ENCODE measurements around the gene RNF43. TPM values are rescaled to one million over a fixed set of nuclear protein-coding genes. Genes with fewer than 3 reads are reported as not detected.

The RNF43 gene
- polyA plus RNA-seq (2012; ENCODE audit: low read depth, missing spikeins): 1.9 TPM

DNA sequence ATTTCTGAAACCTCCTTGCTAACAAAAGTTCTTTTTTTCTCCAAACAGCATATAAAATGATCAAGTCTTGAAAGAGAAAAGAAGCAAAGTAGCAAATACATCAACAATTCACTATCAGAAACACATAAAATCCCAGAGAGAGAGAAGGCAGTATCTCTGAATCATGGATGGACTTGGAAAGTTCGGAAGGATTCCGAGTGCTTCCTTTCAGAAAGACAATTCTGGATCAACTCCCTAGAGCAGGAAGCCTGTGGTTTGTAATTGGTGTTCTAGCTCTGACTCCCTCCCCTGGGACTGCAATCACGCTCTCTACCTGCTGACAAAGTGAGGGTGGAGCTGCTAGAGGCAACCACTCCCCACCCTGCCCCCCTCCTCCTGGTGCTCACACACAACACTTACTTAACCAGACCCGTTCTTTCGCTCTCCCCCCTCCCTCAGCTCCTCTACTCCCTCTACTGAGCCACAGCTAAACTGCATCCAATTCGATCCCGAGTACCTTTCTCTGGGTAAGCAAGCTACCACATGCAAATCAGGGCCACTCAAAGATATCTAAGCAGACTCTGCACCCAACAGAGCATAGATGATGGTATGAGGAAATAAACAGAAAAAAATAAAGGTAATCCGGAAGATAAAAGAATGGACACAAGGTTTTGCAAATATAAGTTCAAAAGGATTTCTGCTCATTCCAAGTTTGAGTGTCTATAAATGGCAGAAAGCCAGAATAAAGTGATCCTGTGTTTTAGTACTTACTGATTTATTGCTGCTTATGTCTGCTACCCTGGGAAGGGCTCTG, at the start of gene RNF43:
RNF43 (minus strand) TSS at position 235 of the 793 bp plus-strand sequence. CDS start 1,957 bp downstream, outside the sequence.
- no peak for TF ChIP-seq TAF1 (IDR thresholded peaks at IDR 0.05; ENCODE audit: low read depth, low read length)
- TF ChIP-seq SPI1 (IDR thresholded peaks at IDR 0.05; ENCODE audit: low read depth, low read length): no peak
- peak; percentile 90 for TF ChIP-seq POU2F2 (IDR thresholded peaks at IDR 0.05; ENCODE audit: low read depth, low read length)
- peak; percentile 100 for FAIRE-seq
- DNase-seq (ENCODE audit: insufficient read length, low spot score): peak; percentile 76

DNA sequence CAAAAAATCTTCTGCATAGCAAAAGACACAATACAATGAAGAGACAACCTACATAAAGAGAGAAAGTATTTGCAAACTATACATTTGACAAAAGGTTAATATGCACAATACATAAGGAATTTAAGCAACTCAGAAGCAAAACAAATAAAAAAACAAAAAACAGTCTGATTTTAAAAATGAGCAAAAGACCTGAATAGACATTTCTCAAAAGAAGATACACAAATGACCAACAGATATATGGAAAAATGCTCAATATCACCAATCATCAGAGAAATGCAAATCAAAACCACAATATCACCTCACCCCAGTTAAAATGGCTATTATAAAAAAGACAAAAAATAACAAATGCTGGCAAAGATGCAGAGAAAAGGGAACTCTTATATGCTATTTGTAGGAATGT, 38.2 kb upstream of the RNF43 start:
- TF ChIP-seq POLR2A (IDR thresholded peaks at IDR 0.05; ENCODE audit: low read depth, low read length): no peak
- TF ChIP-seq TAF1 (IDR thresholded peaks at IDR 0.05; ENCODE audit: low read depth, low read length): no peak
- no peak for TF ChIP-seq POU2F2 (IDR thresholded peaks at IDR 0.05; ENCODE audit: low read depth, low read length)
- no peak for TF ChIP-seq PAX5 (IDR thresholded peaks at IDR 0.05; ENCODE audit: insufficient read depth, low read length, severe bottlenecking)
- no peak for TF ChIP-seq POLR2AphosphoS5 (IDR thresholded peaks at IDR 0.05; ENCODE audit: low read depth, low read length)
- TF ChIP-seq SPI1 (IDR thresholded peaks at IDR 0.05; ENCODE audit: low read depth, low read length): no peak
- FAIRE-seq: no peak
- DNase-seq (ENCODE audit: insufficient read length, low spot score): no peak

DNA sequence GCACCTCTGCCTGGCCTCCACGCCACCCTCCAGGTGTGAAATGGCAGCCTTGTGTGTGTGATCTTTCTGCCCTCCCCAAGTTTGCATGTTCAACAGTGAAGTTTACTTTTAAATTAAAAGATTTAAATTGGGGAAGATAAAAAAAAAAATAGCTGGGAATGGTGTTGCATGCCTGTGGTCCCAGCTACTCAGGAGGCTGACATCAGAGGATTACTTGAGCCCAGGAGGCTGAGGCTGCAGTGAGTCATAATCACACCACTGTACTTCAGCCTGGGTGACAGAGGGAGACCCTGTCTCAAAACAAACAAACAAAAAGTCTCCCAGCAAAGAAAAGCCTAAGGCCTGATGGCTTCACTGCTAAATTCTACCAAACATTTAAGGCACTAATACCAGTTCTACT, 35.4 kb upstream of the RNF43 start:
- FAIRE-seq (no peak), DNase-seq (ENCODE audit: insufficient read length, low spot score) (no peak)
- TF ChIP-seq TAF1 (IDR thresholded peaks at IDR 0.05; ENCODE audit: low read depth, low read length): no peak
- no peak for TF ChIP-seq POLR2AphosphoS5 (IDR thresholded peaks at IDR 0.05; ENCODE audit: low read depth, low read length)
- TF ChIP-seq PAX5 (IDR thresholded peaks at IDR 0.05; ENCODE audit: insufficient read depth, low read length, severe bottlenecking): no peak
- no peak for TF ChIP-seq SPI1 (IDR thresholded peaks at IDR 0.05; ENCODE audit: low read depth, low read length)
- TF ChIP-seq POU2F2 (IDR thresholded peaks at IDR 0.05; ENCODE audit: low read depth, low read length): no peak
- no peak for TF ChIP-seq POLR2A (IDR thresholded peaks at IDR 0.05; ENCODE audit: low read depth, low read length)

- TF ChIP-seq POLR2AphosphoS5 (IDR thresholded peaks at IDR 0.05; ENCODE audit: low read depth, low read length) (no peak), PAX5 (IDR thresholded peaks at IDR 0.05; ENCODE audit: insufficient read depth, low read length, severe bottlenecking) (no peak), TAF1 (IDR thresholded peaks at IDR 0.05; ENCODE audit: low read depth, low read length) (no peak), POU2F2 (IDR thresholded peaks at IDR 0.05; ENCODE audit: low read depth, low read length) (no peak), POLR2A (IDR thresholded peaks at IDR 0.05; ENCODE audit: low read depth, low read length) (no peak), SPI1 (IDR thresholded peaks at IDR 0.05; ENCODE audit: low read depth, low read length) (no peak)
- FAIRE-seq (peak; percentile 79), DNase-seq (ENCODE audit: insufficient read length, low spot score) (peak; percentile 35)
Observed at GRCh38 chr17:58447039-58447975, 30.0 kb upstream of the RNF43 start.

- TF ChIP-seq SPI1 (IDR thresholded peaks at IDR 0.05; ENCODE audit: low read depth, low read length): no peak
- no peak for TF ChIP-seq PAX5 (IDR thresholded peaks at IDR 0.05; ENCODE audit: insufficient read depth, low read length, severe bottlenecking)
- TF ChIP-seq TAF1 (IDR thresholded peaks at IDR 0.05; ENCODE audit: low read depth, low read length): no peak
- no peak for TF ChIP-seq POLR2AphosphoS5 (IDR thresholded peaks at IDR 0.05; ENCODE audit: low read depth, low read length)
- DNase-seq (ENCODE audit: insufficient read length, low spot score) (no peak), FAIRE-seq (no peak)
Observed at GRCh38 chr17:58446086-58446485, 28.8 kb upstream of the RNF43 start.

GRCh38 chr17:58436805-58437239, 19.5 kb upstream of the RNF43 start:
- no peak for FAIRE-seq
- DNase-seq (ENCODE audit: insufficient read length, low spot score): no peak
- TF ChIP-seq POU2F2 (IDR thresholded peaks at IDR 0.05; ENCODE audit: low read depth, low read length) (no peak), PAX5 (IDR thresholded peaks at IDR 0.05; ENCODE audit: insufficient read depth, low read length, severe bottlenecking) (no peak), POLR2A (IDR thresholded peaks at IDR 0.05; ENCODE audit: low read depth, low read length) (no peak)

GRCh38 chr17:58436245-58436644, 18.9 kb upstream of the RNF43 start:
- FAIRE-seq (no peak), DNase-seq (ENCODE audit: insufficient read length, low spot score) (no peak)
- TF ChIP-seq PAX5 (IDR thresholded peaks at IDR 0.05; ENCODE audit: insufficient read depth, low read length, severe bottlenecking): no peak
- no peak for TF ChIP-seq POLR2AphosphoS5 (IDR thresholded peaks at IDR 0.05; ENCODE audit: low read depth, low read length)
- no peak for TF ChIP-seq POLR2A (IDR thresholded peaks at IDR 0.05; ENCODE audit: low read depth, low read length)
- TF ChIP-seq SPI1 (IDR thresholded peaks at IDR 0.05; ENCODE audit: low read depth, low read length): no peak
- no peak for TF ChIP-seq POU2F2 (IDR thresholded peaks at IDR 0.05; ENCODE audit: low read depth, low read length)
- no peak for TF ChIP-seq TAF1 (IDR thresholded peaks at IDR 0.05; ENCODE audit: low read depth, low read length)

DNA sequence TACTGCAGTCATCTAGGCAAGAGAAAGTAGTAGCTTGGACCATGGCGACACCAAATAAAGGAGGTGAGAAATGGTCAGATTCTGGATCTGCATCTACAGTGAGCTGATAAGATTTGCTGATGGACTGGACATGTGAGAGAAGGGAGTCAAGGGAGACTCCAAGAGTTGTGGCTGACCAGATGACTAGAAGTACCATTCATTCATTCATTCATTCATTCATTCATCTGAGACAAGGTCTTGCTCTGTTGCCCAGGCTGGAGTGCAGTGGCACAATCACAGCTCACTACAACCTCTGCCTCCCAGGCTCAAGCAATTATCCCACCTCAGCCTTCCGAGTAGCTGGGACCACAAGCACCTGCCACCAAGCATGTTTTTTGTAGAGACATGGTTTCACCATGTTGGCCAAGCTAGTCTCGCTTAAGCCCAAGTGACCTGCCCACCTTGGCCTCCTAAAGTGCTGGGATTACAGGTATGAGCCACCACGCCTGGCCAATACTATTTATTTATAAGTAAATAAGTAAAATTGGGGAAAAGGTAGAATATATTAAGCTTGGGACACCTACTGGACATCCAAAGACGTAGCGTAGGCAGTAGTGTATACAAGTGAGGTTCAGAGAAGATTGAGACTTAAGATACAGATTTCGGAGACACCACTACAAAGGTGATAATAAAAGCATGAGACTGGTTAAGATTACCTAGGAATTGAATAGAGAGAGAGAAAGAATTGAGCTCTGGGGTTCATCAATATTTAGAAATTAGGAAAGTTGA, 15.7 kb upstream of the RNF43 start:
- DNase-seq (ENCODE audit: insufficient read length, low spot score) (no peak), FAIRE-seq (no peak)
- TF ChIP-seq PAX5 (IDR thresholded peaks at IDR 0.05; ENCODE audit: insufficient read depth, low read length, severe bottlenecking): no peak
- TF ChIP-seq POLR2A (IDR thresholded peaks at IDR 0.05; ENCODE audit: low read depth, low read length): no peak
- TF ChIP-seq SPI1 (IDR thresholded peaks at IDR 0.05; ENCODE audit: low read depth, low read length): no peak
- no peak for TF ChIP-seq TAF1 (IDR thresholded peaks at IDR 0.05; ENCODE audit: low read depth, low read length)
- TF ChIP-seq POU2F2 (IDR thresholded peaks at IDR 0.05; ENCODE audit: low read depth, low read length): no peak
- TF ChIP-seq POLR2AphosphoS5 (IDR thresholded peaks at IDR 0.05; ENCODE audit: low read depth, low read length): no peak

DNA sequence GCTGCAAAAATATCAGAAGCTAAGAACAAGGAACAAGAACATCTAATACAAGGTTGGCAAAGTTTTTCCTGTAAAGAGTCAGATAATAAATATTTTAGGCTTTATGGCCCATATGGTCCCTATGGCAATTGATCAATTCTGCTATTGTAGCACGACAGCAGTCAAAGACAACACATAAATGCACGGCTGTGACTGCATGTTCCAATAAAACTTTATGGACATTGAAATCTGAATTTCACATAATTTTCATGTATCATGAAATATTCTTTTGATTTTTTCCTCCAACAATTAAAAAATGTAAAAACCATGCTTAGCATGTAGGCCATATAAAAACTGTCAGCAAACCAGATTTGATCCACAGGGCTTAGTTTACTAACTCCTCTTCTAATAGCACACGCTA, 10.5 kb upstream of the RNF43 start:
- FAIRE-seq (peak; percentile 35), DNase-seq (ENCODE audit: insufficient read length, low spot score) (no peak)
- TF ChIP-seq SPI1 (IDR thresholded peaks at IDR 0.05; ENCODE audit: low read depth, low read length) (no peak), PAX5 (IDR thresholded peaks at IDR 0.05; ENCODE audit: insufficient read depth, low read length, severe bottlenecking) (no peak), POLR2A (IDR thresholded peaks at IDR 0.05; ENCODE audit: low read depth, low read length) (no peak), POLR2AphosphoS5 (IDR thresholded peaks at IDR 0.05; ENCODE audit: low read depth, low read length) (no peak), POU2F2 (IDR thresholded peaks at IDR 0.05; ENCODE audit: low read depth, low read length) (no peak), TAF1 (IDR thresholded peaks at IDR 0.05; ENCODE audit: low read depth, low read length) (no peak)

All from GM12891 (cell line).